Epithelial cell of prostate (primary cell): ENCODE measurements around the gene KIRREL3.
A peak's percentile ranks its signal among the peaks of the same experiment; 100 is the strongest.

Experiments used
- DNase-seq: peaks from one replicate; pipeline ENCODE4 v3.0.0-alpha.2; 2011; ENCODE audit warnings: low read depth, low spot score
- H3K27ac ChIP-seq: fragments of 450-650 bp; 2 replicates; pipeline ENCODE4 v1.5.1; 2017; ENCODE audit warnings: mild to moderate bottlenecking

The KIRREL3 gene

DNA sequence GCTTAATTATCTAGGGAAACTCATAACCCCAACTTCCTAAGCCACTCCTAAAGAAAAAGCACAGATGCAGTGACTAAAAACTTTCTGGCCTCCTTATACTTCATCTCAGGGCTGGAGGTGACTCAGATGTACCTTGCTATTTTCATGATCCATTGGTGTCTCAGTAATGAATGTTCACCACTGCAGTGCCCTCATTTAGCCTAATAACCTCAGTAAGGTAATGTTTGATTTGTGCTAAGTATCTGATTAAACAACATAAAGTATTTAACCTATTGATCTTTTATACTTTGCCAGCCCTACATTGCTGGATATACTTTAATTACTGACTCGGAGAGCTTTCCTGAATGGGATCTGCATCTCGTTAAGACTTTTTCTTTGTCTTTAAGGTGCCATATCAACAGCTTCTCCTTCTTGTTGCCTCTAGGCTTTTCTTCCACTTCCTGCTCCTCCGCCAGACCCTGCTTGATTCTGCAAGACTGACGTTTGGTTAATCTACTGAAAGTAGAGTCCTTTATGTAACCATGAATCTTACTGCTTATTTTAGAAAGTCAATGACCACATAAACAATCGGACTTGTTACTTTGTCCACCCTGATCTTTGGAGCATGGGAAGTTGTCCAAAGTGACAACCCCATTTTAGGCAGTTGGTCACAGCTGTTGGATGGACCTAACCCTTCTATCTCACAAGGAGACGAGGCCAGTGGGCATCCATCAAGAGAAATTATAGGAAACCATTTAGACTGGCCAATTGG is 342.1 kb downstream of the KIRREL3 start:
- DNase-seq, result no peak
- H3K27ac ChIP-seq, result no peak overlapping the region

- DNase-seq, result no peak
- no peak overlapping the region for H3K27ac ChIP-seq
Measured at GRCh38 chr11:126655807-126656128, 344.8 kb downstream of the KIRREL3 start.

DNA sequence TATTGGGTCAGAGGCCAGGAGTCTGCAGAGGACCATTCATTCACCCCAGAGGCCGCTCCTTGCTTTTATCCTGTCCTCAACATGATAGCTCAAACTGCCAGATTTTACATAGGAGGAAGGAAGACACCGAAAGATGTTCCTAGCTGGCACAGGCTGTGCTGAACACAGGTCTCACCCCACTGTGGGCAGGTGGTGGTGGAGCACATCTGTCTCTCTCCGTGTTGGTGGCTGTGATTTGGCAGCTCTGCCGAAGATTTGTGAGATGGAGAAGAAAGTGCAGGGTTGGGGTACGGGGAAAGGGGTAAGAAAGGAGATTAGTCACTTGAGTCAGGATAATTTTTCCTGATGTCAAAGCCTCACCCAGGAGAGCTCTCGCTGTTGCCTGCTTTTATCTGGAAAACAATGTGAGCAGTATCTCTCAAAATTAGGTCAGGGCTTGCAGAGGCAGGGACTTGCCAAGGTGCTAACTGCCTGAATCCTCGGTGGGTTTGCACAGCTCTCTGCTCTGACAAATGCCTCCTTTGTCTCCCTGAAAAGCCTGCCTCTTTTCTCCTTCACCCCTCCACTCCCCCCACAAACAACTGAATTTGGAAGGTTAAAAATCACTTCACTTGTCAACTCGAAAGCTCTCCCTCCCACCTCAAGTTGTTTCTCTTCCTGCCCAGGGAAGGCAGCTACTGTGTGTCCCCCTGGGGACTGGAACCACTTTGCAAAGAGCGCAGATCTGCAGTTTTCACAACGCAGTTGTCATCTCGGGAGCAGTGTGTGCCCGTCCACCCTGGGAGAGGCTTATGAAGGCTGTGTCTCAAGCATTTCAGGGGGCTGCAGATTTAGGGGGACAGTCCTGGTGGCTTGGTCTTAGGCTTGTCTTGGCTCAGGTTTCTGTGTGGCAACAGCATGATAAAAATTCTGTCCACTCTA is 345.4 kb downstream of the KIRREL3 start:
- no peak for DNase-seq
- no peak overlapping the region for H3K27ac ChIP-seq

DNA sequence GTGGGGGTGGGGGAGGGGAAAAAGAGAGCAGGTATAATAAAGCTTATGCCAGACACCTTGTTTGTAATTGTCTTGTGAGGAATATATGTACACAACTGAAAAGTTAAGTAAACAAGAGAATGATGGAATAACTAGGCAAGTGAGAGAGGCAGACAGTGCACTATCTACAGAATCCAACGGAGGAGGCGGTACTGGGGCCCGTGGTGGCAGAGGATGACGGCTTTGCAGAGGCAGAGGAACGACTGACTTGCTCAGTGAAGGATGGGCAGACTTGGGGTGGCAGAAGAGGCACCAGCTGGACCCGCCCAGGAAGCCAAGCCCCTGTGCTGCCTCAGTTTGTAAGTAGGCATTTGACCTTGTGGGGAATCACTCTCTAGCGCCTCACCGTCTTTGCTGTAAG is 347.5 kb downstream of the KIRREL3 start:
- no peak overlapping the region for H3K27ac ChIP-seq
- no peak for DNase-seq

- peak overlapping the region; percentile 76 for H3K27ac ChIP-seq
- peak; percentile 50 for DNase-seq
Measured at GRCh38 chr11:126647735-126648134, 352.8 kb downstream of the KIRREL3 start.

GRCh38 chr11:126646701-126647557 is 353.6 kb downstream of the KIRREL3 start:
- DNase-seq, result no peak

GRCh38 chr11:126645186-126645585 is 355.4 kb downstream of the KIRREL3 start:
- DNase-seq, result no peak
- no peak overlapping the region for H3K27ac ChIP-seq

More at GRCh38 chr11:126646701-126647557, 353.6 kb downstream of the KIRREL3 start:
- peak overlapping the region; percentile 76 for H3K27ac ChIP-seq

DNA sequence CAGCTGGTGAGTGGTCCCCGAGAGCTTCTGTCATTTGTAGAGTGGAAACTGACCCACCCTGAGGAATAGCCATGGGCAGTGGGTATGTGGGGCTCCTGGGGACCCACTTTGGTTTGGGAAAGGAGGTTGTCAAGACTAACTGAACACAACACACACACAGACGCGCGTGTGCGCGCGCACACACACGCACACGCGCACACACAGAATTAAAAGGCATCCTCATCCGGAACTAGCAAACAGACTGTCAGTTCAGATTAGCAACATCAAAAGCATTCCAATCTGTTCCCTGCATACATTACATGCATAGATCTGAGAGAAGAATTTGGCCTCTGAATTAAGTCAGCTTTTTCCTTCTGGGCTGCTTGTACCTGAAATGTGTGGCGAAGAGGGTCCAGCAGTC is 360.4 kb downstream of the KIRREL3 start:
- DNase-seq, result no peak
- H3K27ac ChIP-seq, result no peak overlapping the region

DNA sequence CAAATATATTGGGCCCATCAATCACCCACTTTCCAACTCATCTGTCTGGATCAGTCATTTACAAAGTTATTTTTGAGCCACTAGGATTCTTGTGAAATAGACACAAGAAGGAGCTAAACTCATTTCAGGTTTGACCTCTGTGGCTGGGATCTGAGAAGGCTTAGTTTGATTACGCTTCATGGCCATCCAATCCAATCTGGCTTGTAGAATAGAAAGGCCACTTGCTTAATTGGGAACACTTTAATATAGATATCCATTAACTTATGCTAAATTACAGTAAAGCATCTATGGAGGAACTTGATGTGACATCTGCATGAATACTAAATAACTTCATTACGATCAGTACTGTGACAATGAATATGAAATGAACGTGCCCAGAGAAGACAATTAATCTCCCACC is 360.9 kb downstream of the KIRREL3 start:
- no peak for DNase-seq
- H3K27ac ChIP-seq, result no peak overlapping the region

DNA sequence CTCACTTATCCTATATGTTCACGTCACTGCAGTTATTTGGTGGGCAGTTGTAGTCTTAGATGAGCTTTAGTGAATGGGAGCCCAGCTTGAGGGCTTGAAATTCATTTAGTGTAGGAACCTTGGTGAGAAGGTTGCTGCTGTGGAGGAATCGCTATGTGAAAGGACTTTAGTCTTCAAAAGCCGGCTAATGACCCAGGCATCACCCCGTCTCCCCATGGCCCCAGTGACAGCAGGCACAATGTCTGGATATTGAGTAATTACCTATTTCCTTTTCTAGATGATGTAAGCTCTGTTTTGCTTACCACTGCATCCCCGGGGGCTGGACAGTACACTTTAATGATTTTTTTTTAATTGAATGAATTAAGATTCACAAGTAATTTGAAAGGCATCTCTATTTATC is 361.9 kb downstream of the KIRREL3 start:
- DNase-seq, result no peak
- no peak overlapping the region for H3K27ac ChIP-seq

DNA sequence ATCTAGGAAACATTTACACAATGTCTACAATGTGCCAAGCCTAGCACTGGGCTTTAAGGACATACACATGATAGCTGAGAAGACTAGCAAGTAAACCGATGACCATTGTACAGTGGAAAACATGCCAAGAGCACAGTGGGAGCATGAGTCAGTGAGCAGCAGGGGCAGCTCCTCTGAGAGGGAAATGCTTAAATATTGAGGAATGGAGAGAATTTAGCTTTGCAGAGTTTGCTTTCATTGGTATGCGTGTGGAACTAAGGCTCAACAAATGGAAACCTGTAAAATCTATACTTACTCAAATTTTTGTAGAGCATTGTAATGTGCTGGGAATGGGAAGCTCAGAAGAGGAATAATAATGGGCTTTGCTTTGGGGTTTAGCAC is 362.8 kb downstream of the KIRREL3 start:
- H3K27ac ChIP-seq, result no peak overlapping the region
- no peak for DNase-seq

- DNase-seq, result no peak
- H3K27ac ChIP-seq, result no peak overlapping the region
Measured at GRCh38 chr11:126636911-126637794, 363.4 kb downstream of the KIRREL3 start.

DNA sequence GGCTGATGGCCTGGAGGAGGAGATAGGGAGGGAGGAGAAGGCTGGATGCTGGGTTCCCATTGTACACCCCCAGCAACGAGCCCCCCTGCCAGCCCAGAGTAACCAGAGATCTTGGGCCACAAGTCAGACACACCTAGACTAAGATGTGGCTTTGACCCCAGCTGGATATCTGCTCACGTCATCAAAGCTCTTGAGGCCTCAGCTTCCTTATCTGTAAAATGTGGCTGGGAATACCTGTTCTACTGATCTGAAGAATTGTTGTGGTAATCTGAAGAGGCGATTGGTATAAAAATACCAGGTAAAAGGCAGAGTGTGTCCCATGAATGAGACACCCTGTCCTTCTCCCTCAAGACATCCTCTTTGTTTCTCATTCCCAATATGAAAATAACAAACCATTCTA is 365.1 kb downstream of the KIRREL3 start:
- DNase-seq, result no peak
- H3K27ac ChIP-seq, result no peak overlapping the region

GRCh38 chr11:126634963-126635362 is 365.6 kb downstream of the KIRREL3 start:
- no peak for DNase-seq
- H3K27ac ChIP-seq, result no peak overlapping the region

DNA sequence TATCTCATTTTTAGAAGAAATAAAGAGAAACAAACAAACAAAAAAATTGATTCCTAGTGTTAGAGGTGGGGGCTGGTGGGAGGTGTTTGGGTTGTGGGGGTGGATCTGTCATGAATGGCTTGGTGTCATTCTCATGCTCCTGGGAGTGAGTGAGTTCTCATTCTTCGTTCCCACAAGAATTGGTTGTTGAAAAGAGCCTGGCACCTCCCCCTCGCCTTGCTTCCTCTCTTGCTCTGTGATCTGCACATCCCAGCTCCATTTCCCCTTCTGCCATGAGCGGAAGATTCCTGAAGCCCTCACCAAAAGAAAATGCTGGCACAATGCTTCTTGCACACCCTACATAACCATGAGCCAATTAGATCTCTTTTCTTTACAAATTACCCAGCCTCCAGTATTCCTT is 367.2 kb downstream of the KIRREL3 start:
- no peak overlapping the region for H3K27ac ChIP-seq
- DNase-seq, result no peak

GRCh38 chr11:126630893-126631798 is 369.4 kb downstream of the KIRREL3 start:
- no peak for DNase-seq
- H3K27ac ChIP-seq, result no peak overlapping the region

DNA sequence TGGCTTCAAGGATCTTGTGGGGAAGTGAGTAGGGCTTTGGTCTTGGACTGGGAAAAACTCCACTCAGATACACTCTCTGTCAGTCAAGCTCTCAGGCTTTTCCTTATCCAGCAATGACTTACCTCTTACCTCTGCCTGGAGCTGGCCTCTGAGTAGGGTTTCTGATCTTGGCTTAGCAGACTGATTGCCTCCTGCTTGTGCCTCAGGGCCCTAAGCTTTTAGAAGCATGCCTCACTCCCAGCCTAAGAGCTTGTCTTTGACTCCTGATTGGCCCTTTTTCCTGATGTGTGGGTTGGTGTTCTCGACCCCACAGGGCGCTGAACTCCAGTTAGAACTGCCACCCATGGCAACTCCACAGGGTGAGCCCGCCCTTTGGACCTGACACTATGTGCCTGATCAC is 370.1 kb downstream of the KIRREL3 start:
- no peak for DNase-seq

DNA sequence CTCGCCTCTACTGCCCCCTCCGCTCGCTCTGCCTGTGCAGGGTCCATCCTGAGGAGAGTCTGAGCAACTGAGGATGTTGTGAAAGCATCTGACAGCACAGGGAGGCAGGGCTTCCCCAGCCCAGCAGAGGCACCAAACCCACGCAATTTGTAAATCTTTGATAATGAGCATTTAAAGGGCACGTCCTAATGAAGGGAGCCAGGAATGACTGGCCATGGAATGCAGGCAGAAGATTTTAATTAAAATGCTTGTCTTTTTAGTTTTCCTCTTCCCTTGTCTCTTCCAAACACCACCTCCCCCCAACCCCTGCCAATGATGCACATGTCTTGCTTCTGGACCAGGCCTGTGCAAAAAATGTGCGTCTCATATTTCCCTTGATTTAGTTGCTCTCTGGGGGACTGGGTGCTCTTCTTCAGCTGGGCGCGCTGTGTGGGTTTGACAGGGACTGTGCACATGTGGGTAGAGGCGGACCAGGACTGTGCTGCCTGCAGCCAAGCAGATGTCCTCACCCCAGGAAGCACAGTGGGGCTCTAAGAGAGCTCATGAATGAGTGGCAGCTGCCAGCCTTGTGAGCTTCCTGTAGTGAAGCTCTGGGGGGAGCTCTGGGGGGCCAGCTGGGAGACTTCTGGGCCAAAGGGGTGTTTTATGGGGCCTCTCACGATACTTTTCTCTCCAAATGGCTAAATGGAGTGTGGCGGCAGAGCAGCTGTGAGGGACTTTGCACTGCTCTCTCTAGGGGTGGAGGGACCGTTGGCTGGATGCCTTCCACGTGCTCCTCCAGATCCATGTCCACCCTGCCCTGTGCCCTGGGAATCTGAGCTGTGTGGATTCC is 371.6 kb downstream of the KIRREL3 start:
- no peak overlapping the region for H3K27ac ChIP-seq
- no peak for DNase-seq

More for the DNA sequence above, 370.1 kb downstream of the KIRREL3 start:
- no peak overlapping the region for H3K27ac ChIP-seq
